ENCODE data around the gene GSN.

DNA sequence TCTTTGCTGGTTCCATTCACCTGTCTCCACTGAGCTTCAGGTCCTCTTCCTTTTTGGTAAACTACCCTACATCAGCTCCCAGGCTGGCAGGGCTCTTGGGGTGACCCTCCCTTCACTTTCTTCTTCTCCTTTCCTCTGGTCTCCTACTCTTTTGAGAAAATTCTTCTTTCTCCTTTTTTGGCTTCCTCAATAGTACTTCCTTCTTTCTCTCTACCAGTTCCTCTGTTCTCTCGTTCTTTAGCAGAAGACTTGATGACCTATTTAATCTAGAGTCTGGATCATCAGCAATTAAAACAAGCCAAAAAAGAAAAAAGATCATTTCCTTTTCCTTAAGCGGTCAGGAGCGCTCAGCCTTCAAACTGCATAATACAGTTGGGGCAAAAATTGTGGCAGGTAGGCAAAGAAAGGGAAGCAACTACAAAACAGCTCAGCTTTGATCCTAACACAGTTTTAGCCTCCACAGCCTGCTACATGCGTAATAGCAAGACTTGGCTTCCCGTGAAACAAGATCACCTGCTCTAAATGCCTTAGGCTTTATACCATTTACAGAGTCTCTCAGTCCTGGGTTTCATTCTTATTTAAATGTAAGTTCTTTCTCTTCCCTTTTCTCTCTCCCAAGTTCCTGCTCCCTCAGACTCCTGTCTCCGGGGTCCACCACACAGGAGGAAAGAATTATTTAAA lies 14.0 kb upstream of the GSN start:
- TF ChIP-seq GABPB1 (CRISPR knock-in tag; IDR thresholded peaks at IDR 0.05) (no peak), ZNF512 (tag; IDR thresholded peaks at IDR 0.05) (no peak), HNRNPK (IDR thresholded peaks at IDR 0.05; ENCODE audit: low read depth, low read length, poor library complexity, severe bottlenecking) (no peak), PHF21A (IDR thresholded peaks at IDR 0.05; ENCODE audit: borderline replicate concordance, low read depth) (no peak), CTCF (IDR thresholded peaks at IDR 0.05 in 2 of 3, conservative IDR thresholded peaks at IDR 0.05 in 1 of 3; ENCODE audit: insufficient read depth in 2 of 3, low read depth in 1 of 3, low read length in 3 of 3) (no peak), MAFF (IDR thresholded peaks at IDR 0.05; ENCODE audit: low read length) (no peak), RAD21 (CRISPR knock-in tag; conservative IDR thresholded peaks at IDR 0.05 in 1 of 2, IDR thresholded peaks at IDR 0.05 in 1 of 2) (no peak), SP1 (CRISPR knock-in tag; IDR thresholded peaks at IDR 0.05) (no peak), FOXA1 (IDR thresholded peaks at IDR 0.05; ENCODE audit: borderline replicate concordance) (no peak), POLR2A (conservative IDR thresholded peaks at IDR 0.05) (no peak), RBBP5 (IDR thresholded peaks at IDR 0.05; ENCODE audit: borderline replicate concordance, insufficient read depth, low read length, poor library complexity, severe bottlenecking) (no peak)
- TF ChIP-seq, protein P1, sequence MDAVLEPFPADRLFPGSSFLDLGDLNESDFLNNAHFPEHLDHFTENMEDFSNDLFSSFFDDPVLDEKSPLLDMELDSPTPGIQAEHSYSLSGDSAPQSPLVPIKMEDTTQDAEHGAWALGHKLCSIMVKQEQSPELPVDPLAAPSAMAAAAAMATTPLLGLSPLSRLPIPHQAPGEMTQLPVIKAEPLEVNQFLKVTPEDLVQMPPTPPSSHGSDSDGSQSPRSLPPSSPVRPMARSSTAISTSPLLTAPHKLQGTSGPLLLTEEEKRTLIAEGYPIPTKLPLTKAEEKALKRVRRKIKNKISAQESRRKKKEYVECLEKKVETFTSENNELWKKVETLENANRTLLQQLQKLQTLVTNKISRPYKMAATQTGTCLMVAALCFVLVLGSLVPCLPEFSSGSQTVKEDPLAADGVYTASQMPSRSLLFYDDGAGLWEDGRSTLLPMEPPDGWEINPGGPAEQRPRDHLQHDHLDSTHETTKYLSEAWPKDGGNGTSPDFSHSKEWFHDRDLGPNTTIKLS (IDR thresholded peaks at IDR 0.05; ENCODE audit: borderline replicate concordance, low read depth) = no peak
- TF ChIP-seq, protein P2, sequence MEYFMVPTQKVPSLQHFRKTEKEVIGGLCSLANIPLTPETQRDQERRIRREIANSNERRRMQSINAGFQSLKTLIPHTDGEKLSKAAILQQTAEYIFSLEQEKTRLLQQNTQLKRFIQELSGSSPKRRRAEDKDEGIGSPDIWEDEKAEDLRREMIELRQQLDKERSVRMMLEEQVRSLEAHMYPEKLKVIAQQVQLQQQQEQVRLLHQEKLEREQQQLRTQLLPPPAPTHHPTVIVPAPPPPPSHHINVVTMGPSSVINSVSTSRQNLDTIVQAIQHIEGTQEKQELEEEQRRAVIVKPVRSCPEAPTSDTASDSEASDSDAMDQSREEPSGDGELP (CRISPR knock-in tag; IDR thresholded peaks at IDR 0.05; ENCODE audit: borderline replicate concordance) = no peak
- TF ChIP-seq, protein P3, sequence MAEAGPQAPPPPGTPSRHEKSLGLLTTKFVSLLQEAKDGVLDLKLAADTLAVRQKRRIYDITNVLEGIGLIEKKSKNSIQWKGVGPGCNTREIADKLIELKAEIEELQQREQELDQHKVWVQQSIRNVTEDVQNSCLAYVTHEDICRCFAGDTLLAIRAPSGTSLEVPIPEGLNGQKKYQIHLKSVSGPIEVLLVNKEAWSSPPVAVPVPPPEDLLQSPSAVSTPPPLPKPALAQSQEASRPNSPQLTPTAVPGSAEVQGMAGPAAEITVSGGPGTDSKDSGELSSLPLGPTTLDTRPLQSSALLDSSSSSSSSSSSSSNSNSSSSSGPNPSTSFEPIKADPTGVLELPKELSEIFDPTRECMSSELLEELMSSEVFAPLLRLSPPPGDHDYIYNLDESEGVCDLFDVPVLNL (CRISPR knock-in tag; IDR thresholded peaks at IDR 0.05; ENCODE audit: low read depth) = no peak

Measured in K562 (cell line).